Central memory CD4-positive, alpha-beta T cell (primary cell): ENCODE results near the gene MAP7D1.
"Not testable (repeated sequence)": the region's sequence is repeated elsewhere in the genome, so short reads cannot be mapped to it uniquely, and the experiment has no call there.

Source experiments
- DNase-seq: peaks from one replicate; pipeline ENCODE4 v3.0.0; 2022

Gene MAP7D1

DNA sequence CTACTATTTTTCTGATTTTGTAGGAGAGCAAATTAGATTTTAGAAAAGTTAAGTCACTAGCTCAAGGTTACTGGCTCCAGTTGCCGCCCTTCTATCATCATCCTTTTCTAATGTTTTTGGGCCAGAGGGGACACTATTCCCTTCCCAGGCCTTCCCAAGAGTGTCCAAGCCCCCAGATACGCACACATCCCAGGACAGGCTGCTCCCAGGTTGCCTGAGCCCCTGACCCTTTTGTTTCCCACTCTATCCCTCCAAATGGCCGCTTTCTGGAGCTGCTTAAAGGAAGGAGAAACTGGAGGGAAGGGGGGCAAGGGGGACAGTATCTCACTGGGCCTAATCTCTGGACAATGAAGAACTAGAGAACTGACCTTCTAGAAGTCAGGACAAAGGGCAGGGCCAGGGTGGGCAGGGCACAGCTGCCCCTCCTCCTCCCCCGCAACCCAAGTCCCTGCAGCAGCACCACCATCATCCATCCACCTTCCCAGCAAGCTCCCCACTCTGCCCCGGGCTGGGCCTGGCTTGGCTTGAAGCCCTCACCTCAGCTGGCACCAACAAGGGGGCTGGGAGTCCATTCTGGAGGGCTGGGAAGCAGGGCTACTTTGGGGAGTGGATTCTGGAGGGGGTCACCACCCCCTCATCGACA lies 1.1 kb upstream of the MAP7D1 start:
- no peak for DNase-seq

DNA sequence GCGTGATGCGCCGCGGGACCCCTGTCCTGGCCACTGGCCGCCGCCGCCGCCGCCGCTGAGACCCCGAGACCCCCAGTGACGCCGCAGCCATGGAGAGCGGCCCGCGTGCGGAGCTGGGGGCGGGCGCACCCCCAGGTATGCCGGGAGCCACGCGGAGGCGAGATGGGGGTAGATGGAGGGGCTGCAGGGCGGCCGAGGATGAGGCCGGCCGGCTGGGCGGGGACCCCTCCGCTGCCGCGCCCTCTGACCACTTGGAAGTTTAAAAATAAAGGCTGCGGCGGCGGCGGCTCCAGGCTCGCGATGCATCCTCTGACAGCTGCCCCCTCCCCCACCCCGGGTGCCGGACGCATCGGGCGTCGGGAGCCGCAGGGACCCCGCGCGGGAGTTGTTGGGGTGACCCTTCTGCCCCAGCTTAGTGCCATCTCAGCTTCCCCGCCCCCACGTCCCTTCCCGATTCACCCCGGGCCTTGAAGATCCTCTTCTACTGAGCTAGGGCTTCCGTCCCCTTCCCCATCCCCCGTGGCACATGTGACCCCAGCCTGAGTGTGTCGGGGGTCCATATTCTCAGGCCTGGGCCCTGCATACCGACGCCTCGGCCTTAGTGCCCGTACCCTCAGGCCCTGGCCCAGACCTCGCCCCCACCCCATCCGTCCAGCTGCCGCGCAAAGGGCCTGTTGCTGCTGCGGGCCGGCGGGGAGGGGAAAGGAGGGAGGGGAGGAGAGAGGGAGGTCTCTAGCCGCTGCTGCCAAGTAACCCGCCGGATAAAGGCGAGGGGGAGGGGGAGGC lies 562 bp downstream of the MAP7D1 start:
- peak; percentile 54 for DNase-seq

DNA sequence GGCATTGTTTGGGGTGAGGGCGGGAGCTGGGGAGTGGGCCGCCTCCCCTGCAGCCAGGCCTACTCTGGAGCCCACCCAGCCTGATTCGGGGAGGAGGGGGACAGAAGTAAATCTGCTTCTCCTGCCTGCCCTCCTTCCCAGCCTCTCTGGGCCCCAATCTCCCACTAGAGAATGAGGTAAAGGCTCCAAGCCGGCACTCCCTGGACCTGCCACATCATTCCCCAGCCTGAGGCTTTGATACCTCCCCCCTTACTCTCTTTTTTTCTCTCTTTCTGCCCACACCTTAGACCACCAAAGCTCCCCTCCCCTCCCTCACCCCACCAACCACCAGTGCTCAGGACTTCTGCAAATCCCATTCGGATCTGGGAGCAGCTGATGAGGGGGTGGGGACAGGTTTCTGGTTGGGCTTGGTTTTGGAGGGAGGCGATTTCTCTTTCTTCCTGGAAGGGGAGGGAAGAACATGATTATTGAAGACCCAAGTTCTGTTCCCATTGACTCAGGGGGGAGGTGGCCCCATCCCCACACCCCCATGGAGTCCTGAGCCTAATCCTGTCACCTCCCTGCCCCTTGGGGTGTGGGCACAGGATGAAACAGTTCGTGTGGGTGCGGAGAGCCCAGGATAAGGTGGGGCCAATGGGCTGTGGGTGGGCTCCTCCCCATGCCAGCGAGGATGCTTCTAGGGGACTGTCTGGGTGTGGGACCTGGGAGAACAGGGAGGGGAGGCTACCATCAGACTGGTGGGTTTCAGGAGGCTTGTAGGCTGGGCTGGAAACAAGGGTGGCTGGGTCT lies 1.3 kb downstream of the MAP7D1 start:
- DNase-seq: no peak

DNA sequence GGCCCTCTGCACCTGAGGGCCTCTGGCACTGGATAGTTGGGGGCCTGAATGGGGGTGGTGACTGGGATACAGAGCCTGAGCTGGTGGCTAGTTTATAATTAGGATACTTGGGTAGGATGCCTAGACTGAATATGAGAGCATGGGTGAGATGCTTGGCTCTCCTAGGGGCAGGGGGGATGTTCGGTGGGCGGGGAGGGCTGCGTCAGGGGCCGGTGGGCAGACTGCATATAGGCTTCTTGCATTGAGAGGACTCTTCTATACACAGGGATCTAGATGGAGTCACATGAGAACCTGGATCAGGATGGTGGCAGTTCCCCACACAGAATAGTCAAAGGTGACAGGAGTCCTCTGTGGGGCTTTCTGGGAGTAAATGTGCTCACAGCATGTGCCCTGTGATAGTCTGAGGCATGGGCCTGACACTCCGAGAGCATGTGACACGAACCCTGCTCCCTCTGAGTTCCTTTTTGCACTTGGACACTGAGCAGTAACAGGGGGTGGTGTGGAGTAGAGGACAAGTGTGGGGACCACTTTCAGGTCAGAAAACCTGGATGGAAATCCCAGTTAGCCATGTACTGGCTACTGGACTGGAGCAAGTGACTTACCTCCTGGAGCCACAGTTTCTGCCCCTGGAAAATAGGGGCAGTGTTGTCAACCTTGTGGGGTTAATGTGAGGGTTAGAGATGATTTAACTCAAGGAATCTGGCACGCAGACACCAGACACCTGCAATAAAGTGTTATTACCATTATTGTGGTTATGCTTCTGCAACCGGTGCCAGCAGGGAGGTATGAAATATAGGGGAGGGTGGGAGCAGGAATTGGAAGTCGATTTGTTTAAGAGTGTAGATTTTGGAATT lies 2.2 kb downstream of the MAP7D1 start:
- DNase-seq: no peak

DNA sequence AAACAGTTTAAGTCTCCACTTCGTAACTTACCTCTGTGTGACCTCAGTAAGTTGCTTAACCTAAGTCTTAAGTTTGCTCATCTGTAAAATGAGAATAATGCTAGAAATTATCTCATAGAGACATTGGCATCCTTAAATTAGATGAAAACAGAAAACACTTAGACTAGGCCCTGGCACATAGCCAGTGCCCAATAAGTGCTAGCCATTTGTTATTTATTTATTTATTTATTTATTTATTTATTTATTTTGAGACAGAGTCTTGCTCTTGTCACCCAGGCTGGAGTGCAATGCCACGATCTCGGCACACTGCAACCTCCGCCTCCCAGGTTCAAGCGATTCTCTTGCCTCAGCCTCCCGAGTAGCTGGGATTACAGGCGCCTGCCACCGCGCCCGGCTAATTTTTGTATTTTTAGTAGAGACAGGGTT lies 2.9 kb downstream of the MAP7D1 start:
- DNase-seq: not testable (repeated sequence)

DNA sequence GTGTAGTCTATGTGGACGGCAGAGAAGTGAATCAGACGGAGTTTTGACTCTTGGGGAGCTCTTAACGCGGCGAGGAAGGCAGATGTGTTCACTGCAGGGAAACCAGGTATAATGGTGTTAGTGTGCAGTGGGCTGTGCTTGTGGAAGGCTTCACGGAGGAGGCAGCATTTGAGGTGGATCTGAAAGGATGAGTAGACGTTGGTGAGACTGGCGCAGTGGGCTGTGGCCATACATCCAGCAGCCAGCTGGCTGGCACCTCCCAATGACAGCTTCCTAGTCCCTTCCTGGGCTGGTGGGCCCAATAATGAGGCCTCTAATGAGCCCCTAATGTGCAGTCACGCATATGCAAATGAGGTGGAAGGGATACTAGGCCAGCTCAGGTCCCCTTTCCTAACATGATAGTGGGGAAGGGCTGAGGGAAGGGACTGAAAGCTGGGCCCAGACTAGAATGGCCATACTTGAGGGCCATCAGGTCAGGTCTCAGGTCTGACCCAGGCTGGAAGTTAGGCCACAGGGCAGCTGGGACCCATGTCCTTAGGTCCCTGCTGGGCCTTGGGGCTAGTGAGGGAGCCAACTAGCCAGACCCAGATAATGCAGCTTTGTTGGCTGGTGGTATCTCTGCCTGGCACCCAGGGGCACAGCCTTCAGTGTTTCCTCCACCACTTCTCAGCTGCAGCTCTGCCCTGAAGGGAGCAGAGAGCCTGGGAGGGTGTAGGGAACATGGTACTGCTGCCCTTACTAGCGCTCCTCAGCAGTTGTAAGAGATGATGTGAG lies 3.8 kb downstream of the MAP7D1 start:
- DNase-seq: no peak

DNA sequence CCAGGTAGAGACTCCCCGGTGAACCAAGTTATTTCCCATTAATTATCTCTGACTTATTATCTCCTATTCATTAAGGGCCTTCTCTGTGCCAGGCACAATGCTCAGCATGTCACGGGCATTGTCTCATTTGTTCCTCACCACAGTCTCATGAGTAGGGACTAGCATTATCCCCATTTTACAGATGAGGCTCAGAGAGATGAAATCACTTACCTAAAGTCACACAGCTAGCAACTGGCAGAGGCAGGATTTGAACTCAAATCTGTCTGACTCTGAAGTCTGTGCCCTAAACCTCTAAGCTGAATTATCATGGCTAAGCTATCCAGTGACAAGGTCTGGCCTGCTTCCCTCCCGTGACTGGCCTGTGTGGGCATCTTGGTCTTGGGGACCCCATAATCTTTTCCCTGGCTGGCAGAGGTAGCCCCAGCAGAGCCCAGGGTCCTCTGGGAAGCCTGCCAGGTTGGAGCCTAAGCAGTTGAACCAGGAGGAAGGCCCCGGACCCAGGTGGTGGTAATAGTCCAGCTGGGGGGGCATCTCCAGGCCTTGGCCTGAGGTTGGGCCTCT lies 4.5 kb downstream of the MAP7D1 start:
- DNase-seq: no peak

DNA sequence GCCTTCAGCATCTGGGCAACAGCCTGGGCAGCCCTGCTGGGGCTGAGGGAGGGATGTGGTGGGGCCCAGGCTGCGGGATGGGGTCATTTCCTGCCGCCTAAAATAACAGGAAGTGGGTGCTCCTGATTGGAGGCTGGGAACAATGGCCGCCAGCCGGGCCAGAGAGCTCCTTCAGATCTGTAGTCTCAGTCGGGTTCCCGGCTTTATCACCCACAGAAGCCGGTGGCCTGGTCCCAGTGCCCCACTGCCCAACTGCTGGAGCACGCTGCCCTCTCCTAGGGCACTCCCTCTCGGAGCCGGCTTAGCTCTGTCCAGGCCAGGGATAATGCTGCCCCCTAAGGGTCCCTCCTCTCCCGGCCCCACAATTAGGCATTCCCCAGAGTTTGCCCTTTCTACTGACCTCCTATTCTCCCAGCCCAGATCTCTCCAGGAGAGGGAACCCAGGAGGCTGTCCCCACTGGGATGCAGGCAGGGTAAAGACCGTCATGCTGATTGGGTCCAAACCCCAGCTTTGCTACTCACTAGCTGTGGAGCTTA lies 5.1 kb downstream of the MAP7D1 start:
- peak; percentile 65 for DNase-seq

DNA sequence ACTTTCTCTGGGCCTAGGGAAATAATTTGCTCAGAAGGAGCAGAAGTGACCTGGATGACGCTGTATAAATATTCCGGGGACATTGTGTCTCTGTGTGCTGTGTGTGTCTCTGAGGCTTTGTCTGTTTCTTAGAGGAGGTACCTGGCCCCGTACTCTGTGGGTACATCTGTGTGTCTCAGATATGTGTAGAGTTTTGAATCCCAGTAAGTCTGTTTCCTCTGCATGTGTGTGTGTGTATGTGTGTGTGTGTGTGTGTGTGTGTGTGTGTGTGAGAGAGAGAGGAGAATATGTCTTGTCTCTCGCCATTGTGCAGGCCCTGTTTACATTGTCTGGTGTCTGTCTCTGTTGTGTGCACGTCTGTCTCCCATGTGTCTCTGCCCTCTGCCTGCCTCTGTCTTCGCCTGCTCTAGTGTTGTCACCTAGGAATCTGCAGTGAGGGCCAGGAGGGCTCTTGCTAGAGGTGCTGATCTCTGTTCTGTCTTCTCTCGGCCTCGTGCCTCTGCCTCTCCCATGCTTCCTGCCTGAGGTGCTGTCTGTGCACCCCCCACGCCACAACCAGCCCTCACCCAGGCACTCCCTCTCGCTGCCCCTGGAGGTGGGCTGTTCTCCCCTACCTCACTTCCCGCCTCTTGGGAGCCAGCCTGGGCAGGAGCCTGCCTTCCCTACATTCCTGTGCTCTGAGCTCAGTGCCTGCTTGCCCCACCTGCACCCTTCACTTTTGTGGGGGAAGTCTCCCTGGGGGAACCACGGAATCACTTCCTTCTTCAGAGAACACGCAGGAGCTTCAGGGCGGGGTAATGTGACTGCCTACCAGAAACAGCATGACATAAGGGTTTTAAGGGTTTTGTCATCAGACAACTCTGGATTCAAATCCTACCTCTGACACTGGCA lies 5.9 kb downstream of the MAP7D1 start:
- DNase-seq: peak; percentile 64

DNA sequence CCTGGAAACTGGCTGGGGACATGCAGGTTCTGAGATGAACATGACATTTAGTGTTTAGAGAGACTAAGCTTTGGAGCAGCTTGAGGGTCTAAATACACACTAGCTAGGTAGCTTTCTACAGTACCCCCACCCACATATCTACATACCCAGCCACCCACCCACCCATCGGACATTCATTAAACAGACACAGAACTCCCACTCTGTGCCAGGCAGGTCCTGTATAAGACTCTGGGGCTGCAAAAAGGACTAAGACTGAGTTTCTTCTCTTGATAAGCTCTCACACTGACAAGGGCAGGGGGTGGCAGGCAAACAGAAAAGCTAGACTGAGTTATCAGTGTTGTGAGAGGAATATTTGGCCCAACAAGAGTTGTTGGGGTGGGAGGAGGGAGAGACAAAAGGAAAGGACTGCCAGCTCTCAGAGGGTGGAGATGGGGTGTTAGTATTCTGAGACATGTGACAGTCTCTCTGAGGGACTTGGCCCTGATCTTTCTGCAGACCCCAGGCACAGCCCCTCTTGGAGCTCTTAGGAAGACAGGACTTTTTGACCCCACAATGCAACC lies 6.8 kb downstream of the MAP7D1 start:
- no peak for DNase-seq

DNA sequence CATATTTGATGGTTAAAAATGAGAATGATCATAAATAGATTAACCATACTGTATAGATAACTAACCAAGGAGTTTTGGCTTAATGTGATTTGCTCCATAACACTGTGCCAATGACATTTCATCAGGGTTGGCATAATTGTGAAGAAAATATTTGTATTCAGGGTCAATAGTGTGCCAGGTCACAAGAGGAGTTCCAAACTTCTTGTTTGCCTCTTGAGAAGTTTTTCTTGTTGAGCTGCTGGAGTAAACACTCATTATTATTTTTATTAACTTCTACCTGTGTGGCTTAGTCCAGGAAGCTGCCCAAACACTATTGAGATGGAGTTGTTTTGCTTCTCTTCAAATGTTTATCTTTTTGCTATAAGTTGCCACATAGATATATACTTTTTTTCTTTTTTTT lies 7.5 kb downstream of the MAP7D1 start:
- DNase-seq: no peak

DNA sequence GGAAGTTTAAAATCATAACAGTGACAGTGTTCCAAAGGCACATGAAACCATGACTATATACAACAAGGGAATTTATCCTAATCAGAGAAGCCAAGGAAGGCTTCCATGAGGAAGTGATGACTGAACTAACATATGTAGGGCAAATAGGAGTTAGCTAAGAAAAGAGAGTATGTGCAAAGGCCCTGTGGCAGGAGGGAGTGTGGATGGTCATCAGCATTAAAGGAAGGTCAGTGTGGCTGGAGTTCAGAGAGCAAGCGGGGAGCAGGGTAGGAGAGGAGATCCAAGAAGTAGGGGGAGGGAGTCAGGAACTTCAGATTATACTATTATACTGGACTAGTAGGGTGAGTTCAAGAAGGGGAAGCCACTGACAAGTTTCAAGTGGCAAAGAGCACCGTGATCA lies 8.4 kb downstream of the MAP7D1 start:
- DNase-seq: no peak

DNA sequence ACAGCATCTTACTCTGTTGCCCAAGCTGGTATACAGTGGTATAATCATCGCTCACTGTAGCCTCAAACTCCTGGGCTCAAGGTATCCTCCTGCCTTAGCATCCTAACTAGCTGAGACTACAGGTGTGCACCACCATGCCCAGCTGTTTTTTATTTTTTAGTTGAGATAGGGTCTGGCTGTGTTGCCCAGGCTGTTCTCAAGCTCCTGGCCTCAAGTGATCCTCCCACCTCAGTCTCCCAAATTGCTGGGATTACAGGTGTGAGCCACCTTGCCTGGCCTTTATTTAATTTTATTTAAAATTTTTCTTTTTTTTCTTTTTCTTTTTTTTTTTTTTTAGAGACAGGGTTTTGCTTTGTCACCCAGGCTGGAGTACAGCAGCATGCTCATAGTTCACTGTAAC lies 9.2 kb downstream of the MAP7D1 start:
- DNase-seq: no peak

DNA sequence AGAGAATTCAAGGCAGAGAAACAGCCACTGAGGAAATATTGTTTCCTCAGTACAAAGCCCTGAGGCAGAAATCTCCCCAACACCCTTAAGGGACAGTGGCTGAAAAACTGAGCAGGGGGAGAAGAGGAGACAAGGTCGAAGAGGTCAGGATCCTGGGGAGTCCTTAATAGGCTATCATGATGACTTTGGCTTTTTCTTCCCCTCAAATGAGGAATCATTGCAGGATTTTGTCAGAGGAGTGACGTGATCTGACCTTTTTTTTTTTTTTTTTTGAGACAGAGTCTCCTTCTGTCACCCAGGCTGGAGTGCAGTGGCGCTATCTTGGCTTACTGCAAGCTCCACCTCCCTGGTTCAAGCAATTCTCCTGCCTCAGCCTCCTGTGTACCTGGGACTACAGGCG lies 10.2 kb downstream of the MAP7D1 start:
- DNase-seq: no peak

DNA sequence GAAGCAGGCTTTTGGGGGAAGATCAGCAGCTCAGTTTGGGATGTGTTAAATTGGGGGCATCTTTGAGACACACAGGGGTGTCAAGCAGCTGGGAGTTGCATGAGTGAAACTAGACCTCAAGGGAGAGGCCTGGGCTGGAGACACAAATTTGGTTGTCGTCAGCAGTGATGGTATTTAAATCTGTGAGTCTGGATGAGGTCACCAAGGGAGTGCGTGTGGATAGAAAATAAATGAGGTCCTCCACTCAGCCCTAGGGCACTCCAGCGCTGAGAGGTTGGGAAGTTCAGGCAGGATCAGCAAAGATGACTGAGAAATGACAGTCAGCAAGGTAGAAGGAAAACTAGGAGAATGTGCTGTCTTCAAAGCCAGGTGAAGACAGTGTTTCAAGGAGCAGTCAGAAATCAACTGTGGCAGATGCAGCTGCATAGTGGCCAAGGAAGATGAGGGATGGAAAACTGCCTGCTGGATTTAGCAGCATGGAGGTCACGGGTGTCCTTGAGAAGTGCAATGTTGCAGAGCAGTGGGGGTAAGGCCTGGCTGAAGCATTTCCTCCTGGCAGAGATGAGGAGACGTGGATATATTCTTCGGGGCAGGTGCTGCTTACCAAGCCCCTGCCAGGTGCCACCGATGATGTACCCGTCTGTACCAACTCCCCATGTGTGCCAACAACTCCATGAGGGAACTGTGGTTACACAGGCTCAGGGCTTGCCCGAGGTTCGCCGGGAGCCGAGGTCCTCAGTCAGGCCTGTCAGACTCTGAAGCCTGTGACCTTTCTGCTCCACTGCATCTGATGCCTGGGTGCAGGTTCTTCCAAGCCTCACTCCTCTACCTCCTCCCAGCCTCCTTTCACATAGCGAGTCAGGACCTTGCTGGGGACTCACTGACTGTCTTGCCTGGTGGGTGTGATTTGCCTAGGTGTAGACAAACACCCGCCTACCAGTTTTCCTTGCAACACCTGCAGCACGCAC lies 11.3 kb downstream of the MAP7D1 start:
- DNase-seq: no peak

DNA sequence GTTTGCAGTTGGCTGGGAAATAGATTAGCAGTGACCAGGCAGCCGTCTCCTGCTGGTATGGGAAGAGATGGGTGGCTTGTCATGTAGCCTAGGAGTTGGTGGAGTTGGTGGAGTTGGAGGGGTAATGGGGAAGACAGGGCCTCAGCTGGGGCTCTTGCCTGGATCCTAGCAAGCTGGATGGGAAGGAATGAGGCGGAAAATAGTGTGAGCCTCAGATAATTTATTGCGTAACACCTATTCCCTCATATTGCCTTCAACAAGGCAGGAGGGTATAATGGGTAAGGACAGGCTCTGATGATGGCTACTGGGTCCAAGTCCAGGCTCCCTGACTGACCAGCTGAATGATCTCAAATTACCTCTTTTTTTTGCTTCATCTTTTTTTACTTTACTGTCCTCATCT lies 12.6 kb downstream of the MAP7D1 start:
- no peak for DNase-seq

DNA sequence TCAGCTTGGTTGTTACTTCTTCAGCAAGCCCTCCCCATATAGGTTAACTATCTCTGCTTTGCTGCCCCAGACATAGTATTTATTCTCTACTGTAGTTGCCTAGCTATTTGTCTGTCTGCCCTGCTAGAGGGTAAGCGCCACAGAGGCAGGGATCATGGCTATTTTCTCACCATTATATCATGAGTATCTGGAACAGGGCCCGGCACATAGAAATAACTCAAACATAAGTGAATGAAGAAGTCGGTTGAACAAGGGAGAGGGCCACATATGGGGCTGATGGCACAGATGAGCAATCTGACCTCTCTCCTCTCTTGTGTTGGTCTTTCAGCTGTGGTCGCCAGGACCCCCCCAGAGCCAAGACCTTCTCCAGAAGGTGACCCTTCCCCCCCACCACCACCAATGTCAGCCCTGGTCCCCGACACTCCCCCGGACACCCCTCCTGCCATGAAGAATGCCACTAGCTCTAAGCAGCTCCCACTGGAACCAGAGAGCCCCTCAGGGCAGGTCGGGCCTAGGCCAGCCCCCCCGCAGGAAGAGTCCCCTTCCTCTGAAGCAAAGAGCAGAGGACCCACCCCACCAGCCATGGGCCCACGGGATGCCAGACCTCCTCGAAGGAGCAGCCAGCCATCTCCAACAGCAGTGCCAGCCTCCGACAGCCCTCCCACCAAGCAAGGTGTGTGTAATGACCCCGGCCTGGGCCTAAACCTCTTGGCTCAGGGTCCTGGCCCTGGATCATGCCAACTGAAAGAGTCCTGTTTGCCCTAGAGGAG lies 14.9 kb downstream of the MAP7D1 start:
- DNase-seq: no peak
